A673 (cell line): Measurements from ENCODE around the gene DOCK1. TPM values are rescaled to one million over a fixed set of nuclear protein-coding genes. Genes with fewer than 3 reads are reported as not detected.

Experiments
- BruUV-seq: library from RNA; stranded (reverse); fragments of 400-500 nt; replicated peaks from 2 replicates; lab custom pipeline; 2021; lab: Mats Ljungman, UMichigan
- CTCF ChIA-PET: fragments of 300-600 bp; sonication (Branson Sonifier 250); formaldehyde crosslinking; loops from one replicate; lab custom pipeline; 2022; ENCODE audit warnings: antibody characterized with exemption; lab: Charles Lee
- POLR2A ChIA-PET: fragments of 300-600 bp; sonication (Branson Sonifier 250); formaldehyde crosslinking; loops from one replicate; lab custom pipeline; 2022; ENCODE audit warnings: antibody characterized with exemption; ENCODE audit not compliant: low non-redundant PET; lab: Charles Lee
- DNase-seq: peaks from one replicate; pipeline ENCODE4 v3.0.0-alpha.2; 2015; ENCODE audit warnings: low spot score
- H3K27ac ChIP-seq: fragments of 200-600 bp; sonication (generic); 2 replicates; pipeline ENCODE4 v1.5.1; 2016; ENCODE audit warnings: mixed run types, low read depth, mild to moderate bottlenecking, mixed read lengths, antibody characterized with exemption, low read length; ENCODE audit not compliant: poor library complexity, severe bottlenecking
- H3K27me3 ChIP-seq: fragments of 200-600 bp; sonication (generic); replicated peaks from 2 replicates; pipeline ENCODE4 v1.6.1; 2017; ENCODE audit warnings: mixed run types, low read depth, mild to moderate bottlenecking, mixed read lengths, antibody characterized with exemption, low read length; ENCODE audit not compliant: insufficient read depth, poor library complexity
- H3K36me3 ChIP-seq: fragments of 200-600 bp; sonication (generic); 2 replicates; pipeline ENCODE4 v1.6.1; 2016; ENCODE audit warnings: mixed run types, mild to moderate bottlenecking, mixed read lengths, antibody characterized with exemption, low read length; ENCODE audit not compliant: insufficient read depth, poor library complexity, severe bottlenecking
- H3K4me1 ChIP-seq: fragments of 200-600 bp; sonication (generic); 2 replicates; pipeline ENCODE4 v1.6.1; 2017; ENCODE audit warnings: mixed run types, mild to moderate bottlenecking, mixed read lengths, antibody characterized with exemption, low read length; ENCODE audit not compliant: insufficient read depth, poor library complexity, severe bottlenecking
- H3K4me3 ChIP-seq: fragments of 200-600 bp; sonication (generic); 2 replicates; pipeline ENCODE4 v1.5.1; 2016; ENCODE audit warnings: low read depth, mixed run types, mild to moderate bottlenecking, mixed read lengths, low read length; ENCODE audit not compliant: poor library complexity, severe bottlenecking
- H3K9me3 ChIP-seq: fragments of 200-600 bp; sonication (generic); 2 replicates; pipeline ENCODE4 v1.6.1; 2016; ENCODE audit warnings: mixed run types, low read depth, mild to moderate bottlenecking, mixed read lengths, antibody characterized with exemption, low read length; ENCODE audit not compliant: poor library complexity, severe bottlenecking
- CTCF ChIP-seq: fragments of 300-800, 200-600 bp; sonication (generic); conservative IDR thresholded peaks from 2 replicates; pipeline ENCODE4 v1.5.1; 2017; ENCODE audit warnings: low read depth, mild to moderate bottlenecking, antibody characterized with exemption, low read length, moderate library complexity, mixed read lengths
- EZH2 ChIP-seq: fragments of 200-600 bp; sonication (generic); IDR thresholded peaks from 2 replicates; pipeline ENCODE4 v1.6.1; 2017; ENCODE audit warnings: borderline replicate concordance, low read depth, mild to moderate bottlenecking, mixed read lengths, antibody characterized with exemption, low read length; ENCODE audit not compliant: poor library complexity, severe bottlenecking
- intact Hi-C: fragments of 100-400 bp; cut with micrococcal nuclease; formaldehyde crosslinking; loops from one replicate; pipeline ENCODE4 v1.10.0; 2022; ENCODE audit not compliant: unreplicated experiment
- total RNA-seq: library from RNA; stranded (reverse); gene quantifications from 2 replicates; pipeline ENCODE4 v1.2.3, GENCODE V29; 2021

Gene DOCK1
- total RNA-seq, 1 experiment from 2014 or later, result 30.7 TPM

DNA sequence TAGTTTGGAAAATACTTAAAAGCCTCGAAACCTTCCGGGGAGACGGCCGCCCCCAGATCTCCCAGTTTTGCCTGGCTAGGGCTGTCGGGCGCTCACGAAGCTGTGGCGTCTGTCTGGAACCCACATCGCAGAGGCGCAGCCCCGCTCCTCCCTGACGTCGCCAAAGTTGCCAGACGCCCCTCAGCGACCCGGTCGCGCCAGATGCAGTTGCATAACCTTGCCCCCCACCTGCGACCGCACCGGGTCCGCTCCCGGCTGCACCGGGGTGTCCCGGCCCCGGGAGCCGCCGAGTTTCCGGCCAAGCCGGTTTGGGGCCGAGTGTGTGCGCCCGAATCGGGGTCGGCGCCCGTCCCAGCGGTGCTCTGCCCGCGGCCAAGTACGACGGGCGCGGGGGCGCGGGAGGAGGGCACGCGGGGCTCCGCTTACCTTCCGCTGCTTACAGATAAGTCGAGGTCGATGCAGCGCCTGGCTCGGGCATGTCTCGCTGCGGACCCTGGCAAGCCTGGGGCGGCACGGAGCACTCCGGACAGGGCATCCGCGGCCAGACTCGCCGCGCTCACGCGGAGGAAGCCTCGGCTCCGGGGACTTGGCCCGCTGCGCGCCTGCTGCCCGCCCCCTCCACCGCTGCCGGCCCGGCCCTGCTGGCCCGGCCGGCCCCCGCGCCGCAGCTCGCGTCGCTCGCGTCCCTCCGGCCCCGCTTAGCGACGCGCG, 290.5 kb downstream of the DOCK1 start:
- BruUV-seq, result no TSS peak
- CTCF ChIA-PET, result no interaction called here
- intact Hi-C loops, result no loop called here
- no peak for DNase-seq
- Histone ChIP-seq H3K9me3 (no peaks in the 10 kb centered on the region), H3K4me1 (peaks cover 18% of the 10 kb centered on the region), H3K4me3 (peak overlapping the region; percentile 29), H3K27me3 (peaks cover 39% of the 10 kb centered on the region), H3K36me3 (no peaks in the 10 kb centered on the region), H3K27ac (no peak overlapping the region)
- TF ChIP-seq CTCF, result no peak
- TF ChIP-seq EZH2, result peak; percentile 64
- POLR2A ChIA-PET, result no interaction called here

DNA sequence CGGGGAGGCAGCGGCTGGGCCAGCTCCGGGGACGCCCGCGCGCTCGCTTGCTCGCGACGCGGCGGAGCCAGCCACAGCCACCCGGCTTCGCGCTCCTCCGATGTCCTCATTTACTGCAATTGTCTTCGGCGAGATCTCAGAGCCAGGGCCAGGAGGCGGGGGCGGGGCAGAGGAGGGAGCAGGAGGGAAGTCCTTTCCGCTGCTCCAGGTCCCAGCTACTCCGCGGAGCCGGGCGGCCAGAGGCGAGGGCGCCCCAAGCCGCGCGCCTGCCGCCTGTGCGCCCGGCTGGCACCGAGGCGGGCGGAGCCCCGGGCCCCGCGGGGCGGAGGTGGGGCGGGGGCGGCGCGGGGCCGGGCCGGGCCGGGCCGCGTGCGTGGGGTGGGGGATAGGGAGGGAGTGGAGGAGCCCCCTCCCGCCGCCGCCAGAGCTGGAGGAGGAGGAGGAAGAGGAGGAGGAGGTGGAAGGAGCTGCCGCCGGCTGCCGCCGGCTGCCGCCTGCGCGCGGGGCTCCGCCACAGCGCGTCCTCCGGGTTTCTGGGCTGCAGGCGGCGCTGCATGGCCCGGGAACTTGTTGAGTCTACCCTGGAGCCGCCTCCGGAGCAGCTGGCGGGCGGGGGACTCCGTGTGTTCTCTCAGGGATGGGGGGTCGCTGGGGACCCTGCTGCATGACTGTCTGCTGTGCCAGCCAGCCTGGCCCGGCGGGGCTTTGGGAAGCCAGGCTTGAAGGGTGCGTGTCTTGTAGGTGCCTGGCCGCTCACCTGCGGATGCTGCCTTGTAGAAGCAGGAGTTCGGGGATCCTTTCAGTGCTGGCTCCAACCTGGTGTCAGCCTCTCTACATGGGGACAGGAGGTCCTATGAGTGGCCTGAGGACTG, 291.3 kb downstream of the DOCK1 start, which contains the start of gene INSYN2A:
TSS of gene INSYN2A (minus strand) at position 310 of the 872 bp plus-strand sequence. CDS start 20,196 bp downstream, outside the sequence.
- intact Hi-C loops, result no loop called here
- POLR2A ChIA-PET, result no interaction called here

More for the DNA sequence above, 291.3 kb downstream of the DOCK1 start, which contains the start of gene INSYN2A:
- CTCF ChIA-PET, result interaction anchor here (0.6 kb wide), 1 partner anchor 928 kb away, joined by 3 read pairs; no protein-coding TSS in a partner anchor
- Histone ChIP-seq H3K27ac (no peak within 1 kb of the TSS), H3K4me3 (peak within 1 kb of the TSS; percentile 31), H3K36me3 (no peaks in the 10 kb centered on the region), H3K27me3 (peaks cover 39% of the 10 kb centered on the region), H3K9me3 (no peaks in the 10 kb centered on the region), H3K4me1 (peaks cover 18% of the 10 kb centered on the region)
- no TSS peak for BruUV-seq
- DNase-seq, result peak; percentile 69
- TF ChIP-seq CTCF (peak; percentile 42), EZH2 (no peak)
